ENCODE results near the gene ACOT2. TPM values are rescaled to one million over a fixed set of nuclear protein-coding genes. Genes with fewer than 3 reads are reported as not detected.
A peak's percentile ranks its signal among the peaks of the same experiment; 100 is the strongest.
"Not testable (repeated sequence)": the region's sequence is repeated elsewhere in the genome, so short reads cannot be mapped to it uniquely, and the experiment has no call there.

Gene ACOT2, protein sequence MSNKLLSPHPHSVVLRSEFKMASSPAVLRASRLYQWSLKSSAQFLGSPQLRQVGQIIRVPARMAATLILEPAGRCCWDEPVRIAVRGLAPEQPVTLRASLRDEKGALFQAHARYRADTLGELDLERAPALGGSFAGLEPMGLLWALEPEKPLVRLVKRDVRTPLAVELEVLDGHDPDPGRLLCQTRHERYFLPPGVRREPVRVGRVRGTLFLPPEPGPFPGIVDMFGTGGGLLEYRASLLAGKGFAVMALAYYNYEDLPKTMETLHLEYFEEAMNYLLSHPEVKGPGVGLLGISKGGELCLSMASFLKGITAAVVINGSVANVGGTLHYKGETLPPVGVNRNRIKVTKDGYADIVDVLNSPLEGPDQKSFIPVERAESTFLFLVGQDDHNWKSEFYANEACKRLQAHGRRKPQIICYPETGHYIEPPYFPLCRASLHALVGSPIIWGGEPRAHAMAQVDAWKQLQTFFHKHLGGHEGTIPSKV
- polyA plus RNA-seq (ENCODE audit: insufficient read length in 10 of 10), result 10 to 100 TPM; 20.6 to 35.6 (median 29.3) TPM
- long read RNA-seq, donor 1, transcript ACOT2-201 (3 exons, 1,774 nt), result major isoform, 11 of 17 reads
- long read RNA-seq, donor 1, partial matches to known transcripts, result 6 of 17 reads
- long read RNA-seq, donor 1, other reads (novel, unspliced or antisense), result 0 of 17 reads
- long read RNA-seq, donor 2, transcript ACOT2-201 (3 exons, 1,774 nt), result major isoform, 9 of 9 reads
- long read RNA-seq, donor 2, partial matches to known transcripts, result 0 of 9 reads
- long read RNA-seq, donor 2, other reads (novel, unspliced or antisense), result 0 of 9 reads
- long read RNA-seq, donor 3, result 0 reads
- long read RNA-seq, donor 4, transcript ACOT2-201 (3 exons, 1,774 nt), result major isoform, 8 of 8 reads
- long read RNA-seq, donor 4, partial matches to known transcripts, result 0 of 8 reads
- long read RNA-seq, donor 4, other reads (novel, unspliced or antisense), result 0 of 8 reads
- long read RNA-seq, donor 5, transcript ACOT2-201 (3 exons, 1,774 nt), result major isoform, 11 of 11 reads
- long read RNA-seq, donor 5, partial matches to known transcripts, result 0 of 11 reads
- long read RNA-seq, donor 5, other reads (novel, unspliced or antisense), result 0 of 11 reads
- long read RNA-seq, donor 6, transcript ACOT2-201 (3 exons, 1,774 nt), result major isoform, 15 of 15 reads
- long read RNA-seq, donor 6, partial matches to known transcripts, result 0 of 15 reads
- long read RNA-seq, donor 6, other reads (novel, unspliced or antisense), result 0 of 15 reads
- long read RNA-seq, donor 7, partial matches to known transcripts, result 0 of 3 reads
- long read RNA-seq, donor 7, other reads (novel, unspliced or antisense), result 0 of 3 reads
- long read RNA-seq, donor 8, transcript ACOT2-201 (3 exons, 1,774 nt), result major isoform, 6 of 12 reads
- long read RNA-seq, donor 8, partial matches to known transcripts, result 6 of 12 reads
- long read RNA-seq, donor 8, other reads (novel, unspliced or antisense), result 0 of 12 reads
- long read RNA-seq, donor 9, partial matches to known transcripts, result 0 of 2 reads
- long read RNA-seq, donor 9, other reads (novel, unspliced or antisense), result 0 of 2 reads

DNA sequence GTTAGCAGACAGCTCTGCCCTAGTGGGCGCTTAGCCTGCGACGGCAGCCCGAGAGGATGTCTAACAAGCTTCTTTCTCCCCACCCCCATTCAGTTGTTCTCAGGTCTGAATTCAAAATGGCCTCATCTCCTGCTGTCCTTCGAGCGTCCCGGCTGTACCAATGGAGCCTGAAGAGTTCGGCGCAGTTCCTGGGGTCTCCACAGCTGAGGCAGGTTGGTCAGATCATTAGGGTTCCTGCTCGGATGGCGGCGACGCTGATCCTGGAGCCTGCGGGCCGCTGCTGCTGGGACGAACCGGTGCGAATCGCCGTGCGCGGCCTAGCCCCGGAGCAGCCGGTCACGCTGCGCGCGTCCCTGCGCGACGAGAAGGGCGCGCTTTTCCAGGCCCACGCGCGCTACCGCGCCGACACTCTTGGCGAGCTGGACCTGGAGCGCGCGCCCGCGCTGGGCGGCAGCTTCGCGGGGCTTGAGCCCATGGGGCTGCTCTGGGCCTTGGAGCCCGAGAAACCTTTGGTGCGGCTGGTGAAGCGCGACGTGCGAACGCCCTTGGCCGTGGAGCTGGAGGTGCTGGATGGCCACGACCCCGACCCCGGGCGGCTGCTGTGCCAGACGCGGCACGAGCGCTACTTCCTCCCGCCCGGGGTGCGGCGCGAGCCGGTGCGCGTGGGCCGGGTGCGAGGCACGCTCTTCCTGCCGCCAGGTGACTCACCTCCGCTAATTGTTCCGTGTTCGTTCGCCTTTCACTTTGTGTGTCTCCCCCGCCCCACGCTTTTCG, at the start of gene ACOT2:
Gene ACOT2 (plus strand): TSS at position 29 of the 774 bp plus-strand sequence. CDS start 28 bp downstream, at position 57.
- peak; percentile 91 to 97 (median 92) for DNase-seq

DNA sequence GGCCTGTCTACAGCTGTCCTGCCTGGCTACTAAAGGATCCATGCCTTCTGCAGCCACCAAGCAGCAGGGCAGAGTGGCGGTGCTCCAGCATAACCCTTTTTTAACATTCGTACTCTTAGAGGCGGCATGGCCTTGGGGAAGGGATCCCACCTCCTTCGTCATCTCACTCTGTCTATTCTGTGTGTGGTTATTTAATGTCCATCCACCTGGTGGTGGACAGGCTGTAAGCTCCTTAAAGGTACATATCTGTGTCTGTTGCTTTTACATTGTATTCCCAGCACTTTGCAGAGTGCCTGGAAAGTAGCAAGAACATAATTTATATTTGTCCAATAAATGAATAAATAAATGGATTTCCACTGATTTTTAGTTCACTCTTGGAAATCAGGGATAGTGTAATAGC, 47.8 kb upstream of the ACOT2 start:
- DNase-seq, result no peak

DNA sequence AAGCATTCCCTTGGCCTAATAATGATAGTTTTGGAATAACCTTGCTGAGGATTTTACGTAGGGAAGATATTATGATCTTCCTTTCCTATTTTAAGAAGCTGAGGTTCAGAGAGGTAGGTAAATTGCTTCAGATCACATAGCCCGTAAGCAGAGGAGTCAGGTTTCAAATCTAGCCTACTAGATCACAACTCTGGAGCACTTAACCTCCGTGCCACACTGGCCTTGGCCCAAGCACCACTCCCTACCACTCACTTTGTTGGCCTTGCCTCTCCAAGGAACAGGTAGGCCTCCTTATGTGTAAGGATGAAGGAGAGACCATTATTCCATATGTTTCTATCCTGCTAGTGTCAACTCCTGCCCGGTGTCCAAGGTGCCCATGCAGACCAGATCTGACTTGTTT, 44.5 kb upstream of the ACOT2 start:
- DNase-seq, result no peak

DNA sequence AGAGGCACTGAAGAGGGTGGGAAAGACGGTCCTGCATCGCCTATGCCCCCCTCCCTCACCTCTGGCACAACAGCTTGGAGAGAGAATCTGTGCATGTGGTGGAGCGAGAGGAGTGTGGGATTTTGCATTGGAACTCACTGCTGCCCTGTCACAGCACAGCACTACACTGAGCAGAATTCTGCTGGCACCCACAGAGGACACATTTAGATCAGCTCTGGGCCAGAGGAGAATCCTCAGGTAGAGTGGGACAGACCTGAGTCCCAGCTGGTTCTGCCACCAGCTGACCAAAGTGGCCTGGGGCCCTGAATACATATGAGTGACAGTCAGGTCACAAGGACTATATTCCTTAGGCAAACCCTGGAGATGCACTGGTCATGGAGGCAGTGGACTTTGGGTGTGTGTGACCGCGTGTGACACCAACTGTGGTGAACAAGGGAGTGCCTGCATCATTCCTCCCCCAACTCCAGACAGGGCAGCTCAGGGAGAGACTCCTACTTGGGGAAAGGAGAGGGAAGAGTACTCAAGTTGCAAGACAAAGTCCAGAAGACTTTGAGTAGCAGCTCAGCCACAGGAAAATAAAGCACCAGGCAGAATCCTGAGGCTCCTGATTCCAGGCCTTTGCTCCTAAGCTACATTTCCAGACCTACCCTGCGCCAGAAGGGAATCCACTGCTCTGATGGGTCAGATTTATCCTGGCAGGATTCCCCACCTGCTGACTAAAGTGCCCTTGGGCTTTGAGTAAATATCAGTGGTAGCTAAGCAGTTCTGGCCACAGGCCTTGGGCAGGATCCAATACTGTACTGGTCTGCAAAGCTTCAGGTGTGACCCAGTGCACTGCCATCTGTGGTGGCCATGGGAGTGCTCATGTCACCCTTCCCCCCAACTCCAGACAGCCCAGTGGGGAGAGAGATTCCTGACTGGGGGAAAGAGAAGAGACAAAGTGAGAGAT, 42.7 kb upstream of the ACOT2 start:
- no peak for DNase-seq

DNA sequence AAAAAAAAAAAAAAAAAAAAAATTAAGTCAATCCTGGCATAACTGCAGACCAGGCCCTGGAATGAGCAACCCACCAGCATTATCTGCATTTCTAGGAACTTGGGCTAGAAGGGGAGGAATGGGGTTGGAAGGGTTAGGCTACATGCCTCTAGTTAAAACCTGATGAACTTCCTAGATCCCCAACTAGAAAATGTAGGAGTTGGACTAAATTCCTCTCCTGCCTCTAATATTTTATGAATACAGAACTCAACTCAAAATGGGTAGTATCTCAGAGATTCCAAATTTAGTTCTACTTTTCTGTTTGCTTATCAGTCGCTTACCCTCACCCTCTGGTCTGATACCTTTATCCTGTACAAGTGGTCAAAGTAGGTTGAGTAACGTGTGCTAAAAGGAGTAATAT, 39.7 kb upstream of the ACOT2 start:
- not testable (repeated sequence) for DNase-seq

DNA sequence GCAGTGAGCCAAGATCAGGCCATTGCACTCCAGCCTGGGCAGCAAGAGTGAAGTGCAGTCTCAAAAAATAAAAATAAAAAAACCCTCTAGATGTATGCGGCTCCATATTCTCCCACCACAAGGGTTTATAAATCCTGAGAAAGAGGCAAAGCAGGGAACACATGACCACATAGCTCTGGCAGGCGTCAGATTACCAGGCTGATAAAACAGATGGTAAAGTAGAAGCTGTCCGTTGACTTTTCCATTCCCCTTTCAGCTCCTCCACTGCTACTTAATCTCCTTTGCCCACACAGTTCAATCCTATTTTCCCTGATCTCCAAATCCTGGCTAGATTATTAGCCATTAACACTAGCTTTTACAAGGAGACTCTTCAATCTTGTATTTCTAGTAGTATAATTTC, 37.0 kb upstream of the ACOT2 start:
- not testable (repeated sequence) for DNase-seq

DNA sequence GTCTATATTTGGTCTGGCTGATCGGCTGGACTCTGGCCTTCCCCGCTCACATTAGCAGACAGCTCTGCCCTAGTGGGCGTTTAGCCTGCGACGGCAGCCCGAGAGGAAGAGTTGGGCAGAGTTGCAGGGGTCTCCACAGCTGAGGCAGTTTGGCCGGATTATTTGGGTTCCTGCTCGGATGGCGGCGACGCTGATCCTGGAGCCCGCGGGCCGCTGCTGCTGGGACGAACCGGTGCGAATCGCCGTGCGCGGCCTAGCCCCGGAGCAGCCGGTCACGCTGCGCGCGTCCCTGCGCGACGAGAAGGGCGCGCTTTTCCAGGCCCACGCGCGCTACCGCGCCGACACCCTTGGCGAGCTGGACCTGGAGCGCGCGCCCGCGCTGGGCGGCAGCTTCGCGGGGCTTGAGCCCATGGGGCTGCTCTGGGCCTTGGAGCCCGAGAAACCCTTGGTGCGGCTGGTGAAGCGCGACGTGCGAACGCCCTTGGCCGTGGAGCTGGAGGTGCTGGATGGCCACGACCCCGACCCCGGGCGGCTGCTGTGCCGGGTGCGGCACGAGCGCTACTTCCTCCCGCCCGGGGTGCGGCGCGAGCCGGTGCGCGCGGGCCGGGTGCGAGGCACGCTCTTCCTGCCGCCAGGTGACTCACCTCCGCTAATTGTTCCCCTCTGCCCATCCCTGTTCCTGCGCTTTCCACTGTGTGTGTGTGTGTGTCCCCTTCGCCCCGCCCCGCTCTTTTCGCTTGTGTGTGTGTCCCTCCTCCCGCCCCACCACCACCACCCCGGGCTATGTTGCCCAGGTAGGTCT, 31.6 kb upstream of the ACOT2 start:
- peak; percentile 13 to 77 (median 17) for DNase-seq

DNA sequence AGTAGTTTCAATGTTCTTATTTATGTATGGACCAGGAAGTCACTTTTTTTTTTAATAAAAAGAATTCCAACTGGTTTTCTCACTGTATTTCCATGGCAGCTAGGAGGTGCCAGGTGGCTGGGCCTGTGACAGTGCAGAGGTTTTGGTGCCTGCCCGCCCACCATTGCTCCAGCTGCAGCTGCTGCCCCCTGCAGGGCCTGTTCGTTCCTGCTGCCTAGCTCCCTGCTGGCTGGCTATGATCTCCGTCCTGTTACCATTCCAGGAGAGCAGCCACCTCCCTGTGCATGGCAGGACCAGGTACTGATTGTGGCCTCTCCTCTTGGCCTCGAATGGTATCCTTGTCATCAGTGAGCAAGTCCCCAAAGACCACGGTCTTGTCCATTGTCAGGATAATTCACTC, 30.0 kb upstream of the ACOT2 start:
- peak in 1 of 3 donors; percentile 17 for DNase-seq

DNA sequence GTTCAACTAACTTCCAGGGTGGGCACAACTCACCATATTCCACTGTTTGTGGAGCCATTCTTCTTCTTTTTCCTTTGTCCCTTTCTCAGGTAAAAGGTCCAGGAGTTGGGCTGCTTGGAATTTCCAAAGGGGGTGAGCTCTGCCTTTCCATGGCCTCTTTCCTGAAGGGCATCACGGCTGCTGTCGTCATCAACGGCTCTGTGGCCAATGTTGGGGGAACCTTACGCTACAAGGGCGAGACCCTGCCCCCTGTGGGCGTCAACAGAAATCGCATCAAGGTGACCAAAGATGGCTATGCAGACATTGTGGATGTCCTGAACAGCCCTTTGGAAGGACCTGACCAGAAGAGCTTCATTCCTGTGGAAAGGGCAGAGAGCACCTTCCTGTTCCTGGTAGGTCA, 26.1 kb upstream of the ACOT2 start:
- DNase-seq, result not testable (repeated sequence)

DNA sequence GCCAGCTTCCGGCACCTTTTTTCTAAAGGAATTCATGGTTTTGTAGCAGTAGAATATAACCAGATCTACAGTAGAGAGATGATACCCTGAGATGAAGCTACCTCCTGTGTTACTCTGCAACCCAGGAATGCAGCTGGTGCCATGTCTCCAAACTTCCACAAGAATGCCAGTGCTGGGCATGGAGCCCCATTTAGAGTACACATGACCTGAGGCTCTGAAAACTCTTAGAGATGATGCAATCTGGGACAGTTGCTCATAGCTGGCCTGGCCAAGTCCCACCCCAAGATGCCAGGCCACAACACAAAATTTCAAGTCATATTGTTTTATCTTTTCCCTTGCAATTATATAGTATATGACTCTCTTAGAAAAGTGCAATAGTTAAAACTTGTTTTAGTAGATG, 23.7 kb upstream of the ACOT2 start:
- not testable (repeated sequence) for DNase-seq

DNA sequence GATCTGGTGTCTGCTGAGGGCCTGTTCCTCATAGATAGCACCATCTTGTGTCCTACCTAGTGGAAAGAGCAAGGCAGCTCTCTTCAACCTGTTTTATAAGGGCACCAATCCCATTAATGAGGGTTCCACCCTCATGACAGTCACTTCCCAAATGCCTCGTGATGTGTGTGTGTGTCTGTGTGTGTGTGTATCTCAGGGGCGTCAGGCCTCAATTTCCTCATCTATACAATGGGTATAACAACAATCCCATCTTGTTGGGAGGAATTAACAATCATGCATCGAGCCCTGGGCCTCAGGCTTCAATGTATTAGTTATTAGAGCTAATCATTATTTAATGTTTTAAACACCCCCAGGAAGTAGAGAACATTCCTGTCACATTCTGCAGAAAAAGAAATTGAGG, 19.9 kb upstream of the ACOT2 start:
- DNase-seq, result not testable (repeated sequence)

DNA sequence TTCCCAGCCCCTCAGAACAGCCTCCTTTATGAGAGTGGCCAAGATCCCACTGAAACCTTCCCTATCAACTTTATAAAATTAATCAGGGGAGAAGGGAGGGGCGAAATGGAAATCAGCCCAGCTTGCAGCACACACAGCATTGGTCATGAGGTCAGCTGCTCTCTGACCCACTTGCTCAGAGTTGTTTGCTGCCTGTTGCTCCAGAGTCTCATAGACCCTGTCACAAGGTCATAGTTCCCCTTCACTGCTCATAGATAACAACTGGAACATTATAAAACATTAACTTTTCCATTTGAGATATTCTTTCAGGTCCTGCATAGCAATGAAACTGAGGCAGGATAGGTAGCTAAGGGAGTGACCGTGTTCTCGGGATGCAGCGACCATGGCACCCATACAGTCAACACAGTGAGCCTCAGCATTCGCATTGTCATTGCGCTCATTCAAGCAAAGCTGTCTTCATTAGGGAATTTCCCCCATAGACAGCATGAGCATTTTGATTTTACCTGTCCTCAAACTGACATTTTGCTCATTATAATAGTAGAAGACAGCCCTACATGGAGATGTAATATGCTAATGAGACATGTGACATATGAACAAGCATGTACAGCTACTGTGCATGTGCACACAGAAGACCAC, 19.0 kb upstream of the ACOT2 start:
- not testable (repeated sequence) for DNase-seq

DNA sequence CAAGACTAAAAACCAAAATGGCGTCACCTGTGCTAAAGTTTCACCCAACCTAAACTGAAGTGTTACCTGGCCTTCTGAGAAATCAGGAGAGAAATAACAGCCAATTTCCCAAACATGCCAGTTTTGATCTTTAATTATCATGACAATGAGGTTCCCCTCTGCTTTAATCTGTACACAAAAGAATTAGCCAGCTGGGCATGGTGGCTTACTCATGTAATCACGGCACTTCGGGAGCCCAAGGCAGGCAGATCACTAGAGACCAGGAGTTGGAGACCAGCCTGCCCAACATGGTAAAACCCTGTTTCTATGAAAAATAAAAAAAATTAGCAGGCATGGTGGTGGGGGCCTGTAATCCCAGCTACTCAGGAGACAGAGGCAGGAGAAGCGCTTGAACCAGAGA, 15.2 kb upstream of the ACOT2 start:
- no peak for DNase-seq

DNA sequence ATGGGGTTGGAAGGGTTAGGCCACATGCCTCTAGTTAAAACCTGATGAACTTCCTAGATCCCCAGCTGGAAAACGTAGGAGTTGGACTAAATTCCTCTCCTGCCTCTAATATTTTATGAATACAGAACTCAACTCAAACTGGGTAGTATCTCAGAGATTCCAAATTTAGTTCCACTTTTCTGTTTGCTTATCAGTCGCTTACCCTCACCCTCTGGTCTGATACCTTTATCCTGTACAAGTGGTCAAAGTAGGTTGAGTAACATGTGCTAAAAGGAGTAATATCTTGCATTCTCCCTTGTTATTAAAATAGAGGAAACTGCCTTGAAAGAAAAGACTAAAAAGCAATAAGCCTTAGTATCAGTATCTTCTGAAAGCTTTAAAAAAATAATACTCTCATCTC, 11.8 kb upstream of the ACOT2 start:
- not testable (repeated sequence) for DNase-seq

DNA sequence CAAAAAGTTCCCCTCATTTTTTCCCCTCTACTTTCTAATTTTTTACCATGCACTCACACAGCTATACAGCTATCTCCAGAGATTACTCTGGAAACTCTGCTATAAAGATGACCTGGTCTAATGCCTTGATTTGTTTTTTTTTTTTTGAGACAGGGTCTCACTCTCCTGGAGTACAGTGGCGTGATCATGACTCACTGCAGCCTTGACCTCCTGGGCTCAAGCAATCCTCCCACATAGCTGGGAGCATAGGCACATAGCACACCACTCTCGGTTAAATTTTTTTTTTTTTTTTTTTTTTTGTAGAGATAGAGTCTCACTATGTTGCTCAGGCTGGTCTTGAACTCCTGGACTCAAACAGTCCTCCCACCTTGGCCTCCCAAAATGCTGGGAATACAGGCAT, 10.8 kb upstream of the ACOT2 start:
- DNase-seq, result not testable (repeated sequence)

DNA sequence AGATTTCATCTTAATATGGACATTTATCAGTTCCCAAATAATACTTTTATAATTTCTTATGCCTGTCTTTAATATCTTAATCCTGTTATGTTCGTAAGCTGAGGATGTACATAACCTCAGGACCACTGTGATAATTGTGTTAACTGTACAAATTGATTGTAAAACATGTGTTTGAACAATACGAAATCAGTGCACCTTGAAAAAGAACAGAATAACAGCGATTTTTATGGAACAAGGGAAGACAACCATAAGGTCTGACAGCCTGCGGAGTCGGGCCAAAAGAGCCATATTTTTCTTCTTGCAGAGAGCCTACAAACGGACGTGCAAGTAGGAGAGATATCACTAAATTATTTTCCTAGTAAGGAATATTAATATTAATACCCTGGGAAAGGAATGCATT, 6.8 kb upstream of the ACOT2 start:
- DNase-seq, result not testable (repeated sequence)

DNA sequence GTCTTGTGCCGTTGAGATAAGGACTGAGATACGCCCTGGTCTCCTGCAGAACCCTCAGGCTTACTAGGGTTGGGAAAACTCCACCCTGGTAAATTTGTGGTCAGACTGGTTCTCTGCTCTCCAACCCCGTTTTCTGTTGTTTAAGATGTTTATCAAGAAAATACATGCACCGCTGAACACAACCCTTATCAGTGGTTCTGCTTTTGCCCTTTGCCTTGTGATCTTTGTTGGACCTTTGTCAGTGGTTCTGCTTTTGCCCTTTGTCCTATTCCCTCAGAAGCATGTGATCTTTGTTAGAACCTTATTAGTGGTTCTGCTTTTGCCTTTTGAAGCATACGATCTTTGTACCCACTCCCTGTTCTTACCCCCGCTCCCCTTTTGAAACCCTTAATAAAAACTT, 6.3 kb upstream of the ACOT2 start:
- not testable (repeated sequence) for DNase-seq

DNA sequence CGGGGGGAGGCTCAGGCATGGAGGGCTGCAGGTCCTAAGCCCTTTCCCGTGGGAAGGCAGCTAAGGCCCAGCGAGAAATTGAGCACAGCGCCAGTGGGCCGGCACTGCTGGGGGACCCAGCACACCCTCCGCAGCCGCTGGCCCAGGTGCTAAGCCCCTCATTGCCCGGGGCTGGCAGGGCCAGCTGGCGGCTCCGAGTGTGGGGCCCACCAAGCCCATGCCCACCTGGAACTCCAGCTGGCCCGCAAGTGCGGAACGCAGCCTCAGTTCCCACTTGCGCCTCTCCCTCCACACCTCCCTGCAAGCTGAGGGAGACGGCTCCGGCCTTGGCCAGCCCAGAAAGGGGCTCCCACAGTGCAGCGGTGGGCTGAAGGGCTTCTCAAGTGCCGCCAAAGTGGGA, 2.6 kb upstream of the ACOT2 start:
- not testable (repeated sequence) for DNase-seq
